WTC11 (cell line): ENCODE data around the gene ABHD16B. TPM values are rescaled to one million over a fixed set of nuclear protein-coding genes. Genes with fewer than 3 reads are reported as not detected.

Experiments
- ATAC-seq: fragments of 200-7000 bp; cut with Tn5 transposase; 2 replicates; pipeline ENCODE4 v1.10.0; 2021; ENCODE audit warnings: mild to moderate bottlenecking, moderate library complexity
- CTCF ChIA-PET: fragments of 300-600 bp; sonication (Branson Sonifier 250); formaldehyde crosslinking; loops from one replicate; lab custom pipeline; 2021; ENCODE audit warnings: antibody characterized with exemption; lab: Charles Lee
- POLR2A ChIA-PET: fragments of 350-600 bp; sonication (Branson Sonifier 250); formaldehyde crosslinking; loops from one replicate; lab custom pipeline; 2021; ENCODE audit warnings: antibody characterized with exemption; lab: Charles Lee
- DNase-seq: peaks from one replicate; pipeline ENCODE4 v3.0.0; 2021; ENCODE audit warnings: low spot score
- H3K27ac Mint-ChIP-seq: 2 replicates; pipeline ENCODE4 v1.8.0; 2021; ENCODE audit warnings: mixed read lengths
- H3K27me3 Mint-ChIP-seq: 2 replicates; pipeline ENCODE4 v1.8.0; 2021; ENCODE audit warnings: low read depth, mild to moderate bottlenecking, moderate library complexity, mixed read lengths
- H3K36me3 Mint-ChIP-seq: 2 replicates; pipeline ENCODE4 v1.8.0; 2021; ENCODE audit warnings: mixed read lengths
- H3K4me1 Mint-ChIP-seq: 2 replicates; pipeline ENCODE4 v1.8.0; 2022; ENCODE audit warnings: mixed read lengths
- H3K4me3 Mint-ChIP-seq: 2 replicates; pipeline ENCODE4 v1.8.0; 2021; ENCODE audit warnings: mild to moderate bottlenecking, moderate library complexity, mixed read lengths
- H3K9me3 Mint-ChIP-seq: 2 replicates; pipeline ENCODE4 v1.8.0; 2021; ENCODE audit warnings: mixed read lengths
- ETV6 ChIP-seq: sonication (generic); formaldehyde crosslinking; IDR thresholded peaks from 2 replicates; pipeline ENCODE4 v1.8.1; 2022; ENCODE audit warnings: mild to moderate bottlenecking, missing genetic modification reagents
- GRHL2 ChIP-seq: fragments of 250-450 bp; sonication (Bioruptor Pico); IDR thresholded peaks from 2 replicates; pipeline ENCODE4 v1.8.0; 2022; ENCODE audit warnings: mild to moderate bottlenecking, moderate library complexity; ENCODE audit not compliant: insufficient replicate concordance, severe bottlenecking
- IRF2 ChIP-seq: sonication (generic); formaldehyde crosslinking; IDR thresholded peaks from 2 replicates; pipeline ENCODE4 v1.8.0; 2022; ENCODE audit warnings: low read depth, missing genetic modification reagents, borderline replicate concordance
- KAT7 ChIP-seq: sonication (generic); formaldehyde crosslinking; IDR thresholded peaks from 2 replicates; pipeline ENCODE4 v1.8.1; 2023; ENCODE audit warnings: missing genetic modification reagents, mild to moderate bottlenecking, borderline replicate concordance
- SMAD4 ChIP-seq: sonication (generic); formaldehyde crosslinking; IDR thresholded peaks from 2 replicates; pipeline ENCODE4 v1.8.0; 2022; ENCODE audit warnings: mild to moderate bottlenecking, missing genetic modification reagents
- SOX15 ChIP-seq: fragments of 250-450 bp; sonication (Bioruptor Pico); IDR thresholded peaks from 2 replicates; pipeline ENCODE4 v1.9.0; 2021; ENCODE audit warnings: mild to moderate bottlenecking
- TEAD1 ChIP-seq: sonication (generic); formaldehyde crosslinking; IDR thresholded peaks from 2 replicates; pipeline ENCODE4 v1.8.0; 2022; ENCODE audit warnings: mild to moderate bottlenecking, missing genetic modification reagents
- TP53 ChIP-seq: sonication (generic); formaldehyde crosslinking; IDR thresholded peaks from 2 replicates; pipeline ENCODE4 v1.8.1; 2023; ENCODE audit warnings: mild to moderate bottlenecking, missing genetic modification reagents
- ZNF263 ChIP-seq: sonication (generic); formaldehyde crosslinking; IDR thresholded peaks from 2 replicates; pipeline ENCODE4 v1.8.1; 2022; ENCODE audit warnings: low read depth, mild to moderate bottlenecking, moderate library complexity, missing genetic modification reagents
- total RNA-seq: library from RNA; stranded (reverse); gene quantifications from 3 replicates; pipeline ENCODE4 v1.2.3, GENCODE V29; 2021
- TF ChIP-seq, protein P1 (sequence below): sonication (generic); formaldehyde crosslinking; IDR thresholded peaks from 2 replicates; pipeline ENCODE4 v1.8.0; 2023; ENCODE audit warnings: missing genetic modification reagents
- TF ChIP-seq, protein P2 (sequence below): fragments of 250-450 bp; sonication (Bioruptor Pico); IDR thresholded peaks from 2 replicates; pipeline ENCODE4 v1.8.0; 2021; ENCODE audit warnings: mild to moderate bottlenecking
- TF ChIP-seq, protein P3 (sequence below): sonication (generic); formaldehyde crosslinking; conservative IDR thresholded peaks from 2 replicates; pipeline ENCODE4 v1.8.1; 2023; ENCODE audit warnings: mild to moderate bottlenecking, low read depth, missing genetic modification reagents, moderate library complexity
- TF ChIP-seq, protein P4 (sequence below): fragments of 250-450 bp; sonication (Bioruptor Pico); conservative IDR thresholded peaks from 2 replicates; pipeline ENCODE4 v1.9.0; 2021; ENCODE audit warnings: mild to moderate bottlenecking
- TF ChIP-seq, protein P5 (sequence below): sonication (generic); formaldehyde crosslinking; IDR thresholded peaks from 2 replicates; pipeline ENCODE4 v1.8.1; 2022; ENCODE audit warnings: low read depth, mild to moderate bottlenecking, moderate library complexity, missing genetic modification reagents, borderline replicate concordance
- TF ChIP-seq, protein P6 (sequence below): fragments of 250-450 bp; sonication (Bioruptor Pico); IDR thresholded peaks from 2 replicates; pipeline ENCODE4 v1.9.0; 2021; ENCODE audit warnings: mild to moderate bottlenecking, borderline replicate concordance

ABHD16B gene
- total RNA-seq, 1 experiment from 2014 or later = 0.11 TPM

DNA sequence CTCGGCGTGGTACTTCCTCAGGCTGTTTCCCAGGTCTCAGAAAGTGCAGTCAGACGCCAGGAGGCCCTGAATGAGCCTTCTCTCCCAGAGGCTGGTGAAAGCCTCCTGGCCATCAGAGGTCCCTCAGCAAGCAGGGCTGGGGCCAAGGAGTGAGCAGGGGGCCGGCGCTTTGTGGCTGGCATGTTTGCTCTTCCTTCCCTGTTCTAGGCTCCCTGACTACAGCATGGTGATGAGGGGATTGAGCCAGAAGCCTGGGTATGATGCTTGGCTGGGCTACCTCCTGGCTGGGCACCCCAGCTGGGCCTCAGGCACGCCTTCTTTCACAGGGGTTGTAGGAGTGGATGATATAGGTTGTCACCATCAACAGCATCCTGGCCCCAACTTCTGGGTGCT is 21.9 kb downstream of the ABHD16B start:
- TF ChIP-seq, protein P1, sequence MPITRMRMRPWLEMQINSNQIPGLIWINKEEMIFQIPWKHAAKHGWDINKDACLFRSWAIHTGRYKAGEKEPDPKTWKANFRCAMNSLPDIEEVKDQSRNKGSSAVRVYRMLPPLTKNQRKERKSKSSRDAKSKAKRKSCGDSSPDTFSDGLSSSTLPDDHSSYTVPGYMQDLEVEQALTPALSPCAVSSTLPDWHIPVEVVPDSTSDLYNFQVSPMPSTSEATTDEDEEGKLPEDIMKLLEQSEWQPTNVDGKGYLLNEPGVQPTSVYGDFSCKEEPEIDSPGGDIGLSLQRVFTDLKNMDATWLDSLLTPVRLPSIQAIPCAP (CRISPR knock-in tag) = no peak
- TF ChIP-seq IRF2 (CRISPR knock-in tag) (no peak), TP53 (CRISPR knock-in tag) (no peak), ETV6 (CRISPR knock-in tag) (no peak), SOX15 (CRISPR knock-in tag) (no peak), TEAD1 (CRISPR knock-in tag) (no peak), SMAD4 (CRISPR knock-in tag) (no peak), KAT7 (no peak), GRHL2 (CRISPR knock-in tag) (no peak), ZNF263 (CRISPR knock-in tag) (no peak)
- TF ChIP-seq, protein P2, sequence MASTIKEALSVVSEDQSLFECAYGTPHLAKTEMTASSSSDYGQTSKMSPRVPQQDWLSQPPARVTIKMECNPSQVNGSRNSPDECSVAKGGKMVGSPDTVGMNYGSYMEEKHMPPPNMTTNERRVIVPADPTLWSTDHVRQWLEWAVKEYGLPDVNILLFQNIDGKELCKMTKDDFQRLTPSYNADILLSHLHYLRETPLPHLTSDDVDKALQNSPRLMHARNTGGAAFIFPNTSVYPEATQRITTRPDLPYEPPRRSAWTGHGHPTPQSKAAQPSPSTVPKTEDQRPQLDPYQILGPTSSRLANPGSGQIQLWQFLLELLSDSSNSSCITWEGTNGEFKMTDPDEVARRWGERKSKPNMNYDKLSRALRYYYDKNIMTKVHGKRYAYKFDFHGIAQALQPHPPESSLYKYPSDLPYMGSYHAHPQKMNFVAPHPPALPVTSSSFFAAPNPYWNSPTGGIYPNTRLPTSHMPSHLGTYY = no peak
- TF ChIP-seq, protein P3, sequence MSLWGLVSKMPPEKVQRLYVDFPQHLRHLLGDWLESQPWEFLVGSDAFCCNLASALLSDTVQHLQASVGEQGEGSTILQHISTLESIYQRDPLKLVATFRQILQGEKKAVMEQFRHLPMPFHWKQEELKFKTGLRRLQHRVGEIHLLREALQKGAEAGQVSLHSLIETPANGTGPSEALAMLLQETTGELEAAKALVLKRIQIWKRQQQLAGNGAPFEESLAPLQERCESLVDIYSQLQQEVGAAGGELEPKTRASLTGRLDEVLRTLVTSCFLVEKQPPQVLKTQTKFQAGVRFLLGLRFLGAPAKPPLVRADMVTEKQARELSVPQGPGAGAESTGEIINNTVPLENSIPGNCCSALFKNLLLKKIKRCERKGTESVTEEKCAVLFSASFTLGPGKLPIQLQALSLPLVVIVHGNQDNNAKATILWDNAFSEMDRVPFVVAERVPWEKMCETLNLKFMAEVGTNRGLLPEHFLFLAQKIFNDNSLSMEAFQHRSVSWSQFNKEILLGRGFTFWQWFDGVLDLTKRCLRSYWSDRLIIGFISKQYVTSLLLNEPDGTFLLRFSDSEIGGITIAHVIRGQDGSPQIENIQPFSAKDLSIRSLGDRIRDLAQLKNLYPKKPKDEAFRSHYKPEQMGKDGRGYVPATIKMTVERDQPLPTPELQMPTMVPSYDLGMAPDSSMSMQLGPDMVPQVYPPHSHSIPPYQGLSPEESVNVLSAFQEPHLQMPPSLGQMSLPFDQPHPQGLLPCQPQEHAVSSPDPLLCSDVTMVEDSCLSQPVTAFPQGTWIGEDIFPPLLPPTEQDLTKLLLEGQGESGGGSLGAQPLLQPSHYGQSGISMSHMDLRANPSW (CRISPR knock-in tag) = no peak
- TF ChIP-seq, protein P4, sequence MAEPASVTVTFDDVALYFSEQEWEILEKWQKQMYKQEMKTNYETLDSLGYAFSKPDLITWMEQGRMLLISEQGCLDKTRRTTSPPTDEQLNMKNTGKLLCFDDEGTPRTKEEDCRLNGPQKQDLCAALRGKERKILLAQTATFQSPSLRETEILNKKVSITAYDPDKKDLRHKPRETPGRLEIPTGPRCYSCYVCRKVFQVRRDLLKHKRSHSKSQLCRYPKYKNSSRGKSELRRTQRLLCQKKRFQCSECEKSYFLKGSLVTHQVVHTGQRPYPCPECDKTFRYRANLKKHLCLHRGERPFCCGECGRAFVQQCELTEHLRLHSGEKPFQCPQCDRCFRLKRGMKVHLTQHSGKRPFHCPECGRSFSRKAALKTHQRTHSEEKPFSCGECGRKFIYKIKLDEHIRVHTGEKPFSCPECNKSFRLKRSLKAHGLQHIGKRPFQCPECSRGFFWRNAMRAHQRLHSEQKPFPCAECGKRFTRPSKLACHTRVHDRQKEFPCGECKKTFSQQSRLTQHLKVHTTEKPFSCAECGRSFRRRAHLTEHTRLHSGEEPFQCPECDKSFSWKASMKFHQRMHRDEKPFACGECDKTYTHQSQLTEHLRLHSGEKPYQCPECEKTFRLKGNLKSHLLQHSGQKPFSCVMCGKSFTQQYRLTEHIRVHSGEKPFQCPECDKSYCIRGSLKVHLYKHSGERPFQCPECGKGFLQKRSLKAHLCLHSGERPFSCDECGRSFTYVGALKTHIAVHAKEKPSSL (CRISPR knock-in tag) = no peak
- TF ChIP-seq, protein P5, sequence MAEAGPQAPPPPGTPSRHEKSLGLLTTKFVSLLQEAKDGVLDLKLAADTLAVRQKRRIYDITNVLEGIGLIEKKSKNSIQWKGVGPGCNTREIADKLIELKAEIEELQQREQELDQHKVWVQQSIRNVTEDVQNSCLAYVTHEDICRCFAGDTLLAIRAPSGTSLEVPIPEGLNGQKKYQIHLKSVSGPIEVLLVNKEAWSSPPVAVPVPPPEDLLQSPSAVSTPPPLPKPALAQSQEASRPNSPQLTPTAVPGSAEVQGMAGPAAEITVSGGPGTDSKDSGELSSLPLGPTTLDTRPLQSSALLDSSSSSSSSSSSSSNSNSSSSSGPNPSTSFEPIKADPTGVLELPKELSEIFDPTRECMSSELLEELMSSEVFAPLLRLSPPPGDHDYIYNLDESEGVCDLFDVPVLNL = no peak
- TF ChIP-seq, protein P6, sequence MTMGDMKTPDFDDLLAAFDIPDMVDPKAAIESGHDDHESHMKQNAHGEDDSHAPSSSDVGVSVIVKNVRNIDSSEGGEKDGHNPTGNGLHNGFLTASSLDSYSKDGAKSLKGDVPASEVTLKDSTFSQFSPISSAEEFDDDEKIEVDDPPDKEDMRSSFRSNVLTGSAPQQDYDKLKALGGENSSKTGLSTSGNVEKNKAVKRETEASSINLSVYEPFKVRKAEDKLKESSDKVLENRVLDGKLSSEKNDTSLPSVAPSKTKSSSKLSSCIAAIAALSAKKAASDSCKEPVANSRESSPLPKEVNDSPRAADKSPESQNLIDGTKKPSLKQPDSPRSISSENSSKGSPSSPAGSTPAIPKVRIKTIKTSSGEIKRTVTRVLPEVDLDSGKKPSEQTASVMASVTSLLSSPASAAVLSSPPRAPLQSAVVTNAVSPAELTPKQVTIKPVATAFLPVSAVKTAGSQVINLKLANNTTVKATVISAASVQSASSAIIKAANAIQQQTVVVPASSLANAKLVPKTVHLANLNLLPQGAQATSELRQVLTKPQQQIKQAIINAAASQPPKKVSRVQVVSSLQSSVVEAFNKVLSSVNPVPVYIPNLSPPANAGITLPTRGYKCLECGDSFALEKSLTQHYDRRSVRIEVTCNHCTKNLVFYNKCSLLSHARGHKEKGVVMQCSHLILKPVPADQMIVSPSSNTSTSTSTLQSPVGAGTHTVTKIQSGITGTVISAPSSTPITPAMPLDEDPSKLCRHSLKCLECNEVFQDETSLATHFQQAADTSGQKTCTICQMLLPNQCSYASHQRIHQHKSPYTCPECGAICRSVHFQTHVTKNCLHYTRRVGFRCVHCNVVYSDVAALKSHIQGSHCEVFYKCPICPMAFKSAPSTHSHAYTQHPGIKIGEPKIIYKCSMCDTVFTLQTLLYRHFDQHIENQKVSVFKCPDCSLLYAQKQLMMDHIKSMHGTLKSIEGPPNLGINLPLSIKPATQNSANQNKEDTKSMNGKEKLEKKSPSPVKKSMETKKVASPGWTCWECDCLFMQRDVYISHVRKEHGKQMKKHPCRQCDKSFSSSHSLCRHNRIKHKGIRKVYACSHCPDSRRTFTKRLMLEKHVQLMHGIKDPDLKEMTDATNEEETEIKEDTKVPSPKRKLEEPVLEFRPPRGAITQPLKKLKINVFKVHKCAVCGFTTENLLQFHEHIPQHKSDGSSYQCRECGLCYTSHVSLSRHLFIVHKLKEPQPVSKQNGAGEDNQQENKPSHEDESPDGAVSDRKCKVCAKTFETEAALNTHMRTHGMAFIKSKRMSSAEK (CRISPR knock-in tag) = no peak
- Mint-ChIP-seq H3K4me3 (no peak overlapping the region), H3K27ac (no peak overlapping the region), H3K36me3 (peaks cover 22% of the 10 kb centered on the region), H3K9me3 (no peaks in the 10 kb centered on the region), H3K4me1 (no peaks in the 10 kb centered on the region), H3K27me3 (no peaks in the 10 kb centered on the region)
- ChIA-PET POLR2A (no interaction called here), CTCF (interaction anchor here (1.5 kb wide), 1 partner anchor 8 kb away, joined by 4 read pairs; no protein-coding TSS in a partner anchor)
- ATAC-seq = no peak
- no peak for DNase-seq
